ENCODE data around the gene RFFL.
"Not testable (repeated sequence)": the region's sequence is repeated elsewhere in the genome, so short reads cannot be mapped to it uniquely, and the experiment has no call there.

The RFFL gene

GRCh38 chr17:35095741-35096140, 32.2 kb upstream of the RFFL start:
- H2AFZ ChIP-seq (ENCODE audit: low read depth, low read length), result no peak overlapping the region
- no peaks in the 10 kb centered on the region for H3K79me2 ChIP-seq (ENCODE audit: low read length)
- peaks cover 17% of the 10 kb centered on the region for H3K36me3 ChIP-seq (replicated peaks; ENCODE audit: low read depth, low read length)
- H3K27ac ChIP-seq (ENCODE audit: low read length), result no peak overlapping the region
- no peaks in the 10 kb centered on the region for H4K20me1 ChIP-seq (ENCODE audit: insufficient read depth, low read length)
- no peak overlapping the region for H3K4me2 ChIP-seq (ENCODE audit: low read length)
- H3K4me1 ChIP-seq (ENCODE audit: low read length), result no peaks in the 10 kb centered on the region
- H3K4me3 ChIP-seq (ENCODE audit: low read length), result no peak overlapping the region
- TF ChIP-seq, protein P1, sequence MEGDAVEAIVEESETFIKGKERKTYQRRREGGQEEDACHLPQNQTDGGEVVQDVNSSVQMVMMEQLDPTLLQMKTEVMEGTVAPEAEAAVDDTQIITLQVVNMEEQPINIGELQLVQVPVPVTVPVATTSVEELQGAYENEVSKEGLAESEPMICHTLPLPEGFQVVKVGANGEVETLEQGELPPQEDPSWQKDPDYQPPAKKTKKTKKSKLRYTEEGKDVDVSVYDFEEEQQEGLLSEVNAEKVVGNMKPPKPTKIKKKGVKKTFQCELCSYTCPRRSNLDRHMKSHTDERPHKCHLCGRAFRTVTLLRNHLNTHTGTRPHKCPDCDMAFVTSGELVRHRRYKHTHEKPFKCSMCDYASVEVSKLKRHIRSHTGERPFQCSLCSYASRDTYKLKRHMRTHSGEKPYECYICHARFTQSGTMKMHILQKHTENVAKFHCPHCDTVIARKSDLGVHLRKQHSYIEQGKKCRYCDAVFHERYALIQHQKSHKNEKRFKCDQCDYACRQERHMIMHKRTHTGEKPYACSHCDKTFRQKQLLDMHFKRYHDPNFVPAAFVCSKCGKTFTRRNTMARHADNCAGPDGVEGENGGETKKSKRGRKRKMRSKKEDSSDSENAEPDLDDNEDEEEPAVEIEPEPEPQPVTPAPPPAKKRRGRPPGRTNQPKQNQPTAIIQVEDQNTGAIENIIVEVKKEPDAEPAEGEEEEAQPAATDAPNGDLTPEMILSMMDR (IDR thresholded peaks at IDR 0.05; ENCODE audit: low read depth, low read length), result no peak
- no peak for TF ChIP-seq EZH2phosphoT487 (IDR thresholded peaks at IDR 0.05; ENCODE audit: low read depth)
- H3K27me3 ChIP-seq (ENCODE audit: low read depth, low read length), result no peaks in the 10 kb centered on the region
- no peaks in the 10 kb centered on the region for H3K9me3 ChIP-seq (ENCODE audit: insufficient read depth, low read length)
- no peak overlapping the region for H3K9ac ChIP-seq (ENCODE audit: low read length)

DNA sequence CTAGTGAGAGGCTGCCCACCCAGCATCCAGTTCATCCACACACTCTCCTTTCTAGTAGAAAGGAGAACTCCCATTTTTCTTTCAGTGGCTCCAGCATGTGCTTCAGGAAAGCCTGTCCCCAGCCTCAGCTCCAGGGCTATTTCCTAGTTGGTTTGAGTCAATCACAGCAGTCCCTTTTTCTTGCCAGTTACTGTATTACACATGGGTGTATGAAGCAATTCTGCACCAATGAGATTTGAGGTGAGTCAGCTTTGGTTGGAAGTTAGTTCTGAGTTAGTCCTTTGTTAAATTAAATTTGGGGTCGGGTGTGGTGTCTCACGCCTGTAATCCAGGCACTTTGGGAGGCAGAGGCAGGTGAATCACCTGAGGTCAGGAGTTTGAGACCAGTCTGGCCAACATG, 31.4 kb upstream of the RFFL start:
- Histone ChIP-seq H3K4me3 (ENCODE audit: low read length) (no peak overlapping the region), H3K27ac (ENCODE audit: low read length) (no peak overlapping the region), H3K9me3 (ENCODE audit: insufficient read depth, low read length) (no peaks in the 10 kb centered on the region), H2AFZ (ENCODE audit: low read depth, low read length) (no peak overlapping the region), H3K36me3 (replicated peaks; ENCODE audit: low read depth, low read length) (peaks cover 10% of the 10 kb centered on the region), H3K4me1 (ENCODE audit: low read length) (peaks cover 3% of the 10 kb centered on the region), H3K79me2 (ENCODE audit: low read length) (no peaks in the 10 kb centered on the region), H3K9ac (ENCODE audit: low read length) (no peak overlapping the region), H3K27me3 (ENCODE audit: low read depth, low read length) (no peaks in the 10 kb centered on the region), H3K4me2 (ENCODE audit: low read length) (no peak overlapping the region), H4K20me1 (ENCODE audit: insufficient read depth, low read length) (no peaks in the 10 kb centered on the region)
- TF ChIP-seq EZH2phosphoT487 (IDR thresholded peaks at IDR 0.05; ENCODE audit: low read depth), result no peak
- TF ChIP-seq, protein P1 (IDR thresholded peaks at IDR 0.05; ENCODE audit: low read depth, low read length), result no peak

DNA sequence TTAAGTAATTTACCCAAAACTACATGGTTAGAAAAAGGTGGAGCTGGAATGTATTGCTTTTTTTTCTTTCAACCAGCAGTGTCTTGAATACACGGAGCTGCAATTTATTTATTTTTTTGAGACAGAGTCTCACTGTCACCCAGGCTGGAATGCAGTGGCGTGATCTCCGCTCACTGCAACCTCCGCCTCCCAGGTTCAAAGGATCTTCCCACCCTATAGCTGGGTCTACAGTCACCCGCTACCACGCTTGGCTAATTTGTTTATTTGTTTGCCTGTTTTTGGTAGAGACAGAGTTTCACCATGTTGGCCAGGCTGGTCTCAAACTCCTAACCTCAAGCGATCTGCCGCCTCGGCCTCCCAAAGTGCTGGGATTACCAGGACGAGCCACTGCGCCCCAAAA, 27.2 kb upstream of the RFFL start:
- not testable (repeated sequence) for H3K4me2 ChIP-seq (ENCODE audit: low read length); H3K4me3 ChIP-seq (ENCODE audit: low read length); H3K27ac ChIP-seq (ENCODE audit: low read length); H2AFZ ChIP-seq (ENCODE audit: low read depth, low read length); H4K20me1 ChIP-seq (ENCODE audit: insufficient read depth, low read length); H3K9me3 ChIP-seq (ENCODE audit: insufficient read depth, low read length); H3K9ac ChIP-seq (ENCODE audit: low read length); H3K36me3 ChIP-seq (replicated peaks; ENCODE audit: low read depth, low read length); H3K27me3 ChIP-seq (ENCODE audit: low read depth, low read length)
- peaks cover 21% of the 10 kb centered on the region for H3K4me1 ChIP-seq (ENCODE audit: low read length)
- H3K79me2 ChIP-seq (ENCODE audit: low read length), result peaks cover 31% of the 10 kb centered on the region

- Histone ChIP-seq H3K27me3 (ENCODE audit: low read depth, low read length) (no peaks in the 10 kb centered on the region), H3K27ac (ENCODE audit: low read length) (peak overlapping the region; percentile 68), H3K9me3 (ENCODE audit: insufficient read depth, low read length) (no peaks in the 10 kb centered on the region), H3K4me1 (ENCODE audit: low read length) (peaks cover 21% of the 10 kb centered on the region), H3K79me2 (ENCODE audit: low read length) (peaks cover 39% of the 10 kb centered on the region), H3K4me2 (ENCODE audit: low read length) (peak overlapping the region; percentile 91), H4K20me1 (ENCODE audit: insufficient read depth, low read length) (no peaks in the 10 kb centered on the region), H3K9ac (ENCODE audit: low read length) (peak overlapping the region; percentile 83), H3K4me3 (ENCODE audit: low read length) (peak overlapping the region; percentile 78), H3K36me3 (replicated peaks; ENCODE audit: low read depth, low read length) (no peaks in the 10 kb centered on the region), H2AFZ (ENCODE audit: low read depth, low read length) (peak overlapping the region; percentile 69)
- TF ChIP-seq, protein P1 (IDR thresholded peaks at IDR 0.05; ENCODE audit: low read depth, low read length), result no peak
- no peak for TF ChIP-seq EZH2phosphoT487 (IDR thresholded peaks at IDR 0.05; ENCODE audit: low read depth)
These were observed 26.2 kb upstream of the RFFL start for GRCh38 chr17:35089586-35090296.

Measured in OCI-LY3 (cell line).